Fibroblast of lung (primary cell): ENCODE measurements around the gene SNX13. TPM values are rescaled to one million over a fixed set of nuclear protein-coding genes. Genes with fewer than 3 reads are reported as not detected.

ENCODE experiments used
- DNase-seq, 2 donors: peaks; one replicate each; pipeline versions ENCODE4 v3.0.0 to v3.0.0-alpha.2; 2010; ENCODE audit warnings: low read depth in 2 of 2
- H2AFZ ChIP-seq: 2 replicates; pipeline ENCODE4 v1.5.1; 2012; ENCODE audit warnings: low read length, control low read depth, inconsistent platforms
- H3K27ac ChIP-seq: 2 replicates; pipeline ENCODE4 v1.5.1; 2011; ENCODE audit warnings: low read length, control low read depth; ENCODE audit not compliant: insufficient read depth
- H3K27me3 ChIP-seq: 2 replicates; pipeline ENCODE4 v1.5.1; 2011; ENCODE audit warnings: mild to moderate bottlenecking, low read length; ENCODE audit not compliant: control insufficient read depth, insufficient read depth
- H3K36me3 ChIP-seq: 2 replicates; pipeline ENCODE4 v1.5.1; 2011; ENCODE audit warnings: low read length; ENCODE audit not compliant: control insufficient read depth, insufficient read depth
- H3K4me1 ChIP-seq: 2 replicates; pipeline ENCODE4 v1.5.1; 2011; ENCODE audit warnings: low read length; ENCODE audit not compliant: control insufficient read depth, insufficient read depth; ENCODE audit errors: extremely low read depth
- H3K4me2 ChIP-seq: 2 replicates; pipeline ENCODE4 v1.5.1; 2011; ENCODE audit warnings: low read length, control low read depth; ENCODE audit not compliant: insufficient read depth; ENCODE audit errors: extremely low read depth
- H3K4me3 ChIP-seq, 4 experiments: fragments of 200-600 bp in 1 of 4; sonication (generic) in 1 of 4; replicated peaks in 1 of 4; 2 replicates each; pipeline ENCODE4 v1.5.1; 2011 to 2016; ENCODE audit warnings: low read length in 4 of 4, low read depth in 3 of 4, mild to moderate bottlenecking in 3 of 4, control low read depth in 2 of 4, inconsistent platforms in 1 of 4, mixed read lengths in 1 of 4; ENCODE audit not compliant: insufficient read depth in 1 of 4; ENCODE audit errors: control extremely low read depth in 1 of 4
- H3K79me2 ChIP-seq: 2 replicates; pipeline ENCODE4 v1.5.1; 2012; ENCODE audit warnings: mild to moderate bottlenecking, low read length, inconsistent platforms; ENCODE audit not compliant: control insufficient read depth, insufficient read depth
- H3K9ac ChIP-seq: 2 replicates; pipeline ENCODE4 v1.5.1; 2011; ENCODE audit warnings: mild to moderate bottlenecking, low read length, control low read depth; ENCODE audit not compliant: insufficient read depth
- H3K9me3 ChIP-seq: 2 replicates; pipeline ENCODE4 v1.5.1; 2012; ENCODE audit warnings: low read depth, low read length; ENCODE audit not compliant: control insufficient read depth, insufficient read depth
- H4K20me1 ChIP-seq: 2 replicates; pipeline ENCODE4 v1.5.1; 2011; ENCODE audit warnings: low read length; ENCODE audit not compliant: control insufficient read depth, insufficient read depth; ENCODE audit errors: extremely low read depth
- EZH2 ChIP-seq: IDR thresholded peaks from 2 replicates; pipeline ENCODE4 v1.5.1; 2012; ENCODE audit warnings: low read length, control low read depth, mild to moderate bottlenecking; ENCODE audit errors: missing control alignments
- polyA plus RNA-seq, 2 donors: library from polyadenylated mRNA; depleted of rRNA in 1 of 2; stranded (reverse) in 1 of 2; unstranded in 1 of 2; fragments of >200 nt; gene quantifications; 2 replicates each; pipeline ENCODE4 v1.2.1, GENCODE V29; 2011 to 2012; ENCODE audit warnings: missing spikeins in 1 of 2
- total RNA-seq: library from RNA; depleted of rRNA; stranded (reverse); fragments of >200 nt; gene quantifications from 2 replicates; pipeline ENCODE4 v1.2.1, GENCODE V29; 2014
- TF ChIP-seq, protein P1 (sequence below), 2 donors: IDR thresholded peaks in 1 of 2; conservative IDR thresholded peaks in 1 of 2; 1 replicate in 1 of 2; 2 replicates in 1 of 2; pipeline ENCODE4 v1.5.1; 2011 to 2012; ENCODE audit warnings: low read length in 2 of 2, control low read depth in 1 of 2, inconsistent platforms in 1 of 2, low read depth in 1 of 2, mild to moderate bottlenecking in 1 of 2

The SNX13 gene
- total and polyA plus RNA-seq, 2 donors (not counting 1 experiment from before 2014, with no cell fraction given): 36.0 to 42.9 TPM

GRCh38 chr7:17854261-17855047 is 85.8 kb downstream of the SNX13 start:
- no peak overlapping the region for H3K4me3 ChIP-seq
- no peak overlapping the region for H3K4me2 ChIP-seq
- H4K20me1 ChIP-seq: no peaks in the 10 kb centered on the region
- no peak overlapping the region for H3K27ac ChIP-seq
- H3K79me2 ChIP-seq: no peaks in the 10 kb centered on the region
- H3K9me3 ChIP-seq: no peaks in the 10 kb centered on the region
- H3K9ac ChIP-seq: no peak overlapping the region
- no peaks in the 10 kb centered on the region for H3K36me3 ChIP-seq
- H3K27me3 ChIP-seq: no peaks in the 10 kb centered on the region
- TF ChIP-seq, protein P1, sequence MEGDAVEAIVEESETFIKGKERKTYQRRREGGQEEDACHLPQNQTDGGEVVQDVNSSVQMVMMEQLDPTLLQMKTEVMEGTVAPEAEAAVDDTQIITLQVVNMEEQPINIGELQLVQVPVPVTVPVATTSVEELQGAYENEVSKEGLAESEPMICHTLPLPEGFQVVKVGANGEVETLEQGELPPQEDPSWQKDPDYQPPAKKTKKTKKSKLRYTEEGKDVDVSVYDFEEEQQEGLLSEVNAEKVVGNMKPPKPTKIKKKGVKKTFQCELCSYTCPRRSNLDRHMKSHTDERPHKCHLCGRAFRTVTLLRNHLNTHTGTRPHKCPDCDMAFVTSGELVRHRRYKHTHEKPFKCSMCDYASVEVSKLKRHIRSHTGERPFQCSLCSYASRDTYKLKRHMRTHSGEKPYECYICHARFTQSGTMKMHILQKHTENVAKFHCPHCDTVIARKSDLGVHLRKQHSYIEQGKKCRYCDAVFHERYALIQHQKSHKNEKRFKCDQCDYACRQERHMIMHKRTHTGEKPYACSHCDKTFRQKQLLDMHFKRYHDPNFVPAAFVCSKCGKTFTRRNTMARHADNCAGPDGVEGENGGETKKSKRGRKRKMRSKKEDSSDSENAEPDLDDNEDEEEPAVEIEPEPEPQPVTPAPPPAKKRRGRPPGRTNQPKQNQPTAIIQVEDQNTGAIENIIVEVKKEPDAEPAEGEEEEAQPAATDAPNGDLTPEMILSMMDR (conservative IDR thresholded peaks at IDR 0.05 in 1 of 2, IDR thresholded peaks at IDR 0.05 in 1 of 2; ENCODE audit: low read depth in 1 of 2, low read length in 2 of 2): no peak
- TF ChIP-seq EZH2: no peak
- DNase-seq: peak in 1 of 2 donors; percentile 19
- H2AFZ ChIP-seq: no peak overlapping the region
- H3K4me1 ChIP-seq: no peaks in the 10 kb centered on the region

GRCh38 chr7:17852361-17852760 is 87.9 kb downstream of the SNX13 start:
- Histone ChIP-seq H3K27me3 (no peaks in the 10 kb centered on the region), H2AFZ (no peak overlapping the region), H3K79me2 (no peaks in the 10 kb centered on the region), H3K9ac (no peak overlapping the region), H3K4me1 (no peaks in the 10 kb centered on the region), H3K4me2 (no peak overlapping the region), H3K27ac (no peak overlapping the region), H3K9me3 (no peaks in the 10 kb centered on the region), H3K4me3 (no peak overlapping the region), H3K36me3 (no peaks in the 10 kb centered on the region), H4K20me1 (no peaks in the 10 kb centered on the region)
- TF ChIP-seq, protein P1 (conservative IDR thresholded peaks at IDR 0.05 in 1 of 2, IDR thresholded peaks at IDR 0.05 in 1 of 2; ENCODE audit: low read depth in 1 of 2, low read length in 2 of 2): no peak
- TF ChIP-seq EZH2: no peak
- no peak for DNase-seq

DNA sequence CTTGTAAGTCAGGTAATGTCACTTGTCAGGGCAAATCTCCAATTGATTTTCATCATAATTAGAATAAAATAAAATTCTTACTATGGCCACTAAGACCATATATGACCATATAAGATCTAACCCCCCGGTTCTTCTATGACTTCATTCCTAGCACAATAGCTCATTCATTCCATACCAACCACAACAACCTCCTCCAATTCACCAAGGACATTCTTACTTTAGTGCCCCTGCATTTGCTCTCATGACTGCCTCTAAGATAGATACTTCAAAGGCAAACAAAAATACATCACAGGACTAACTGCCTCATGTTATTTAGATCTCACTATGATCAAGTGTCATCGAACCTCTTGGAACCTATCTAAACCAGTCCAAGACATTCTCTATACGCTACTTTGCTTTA is 90.8 kb downstream of the SNX13 start:
- Histone ChIP-seq H3K9ac (no peak overlapping the region), H3K79me2 (no peaks in the 10 kb centered on the region), H3K9me3 (no peaks in the 10 kb centered on the region), H4K20me1 (no peaks in the 10 kb centered on the region), H3K4me1 (no peaks in the 10 kb centered on the region), H3K36me3 (no peaks in the 10 kb centered on the region), H2AFZ (no peak overlapping the region), H3K4me2 (no peak overlapping the region), H3K4me3 (no peak overlapping the region), H3K27ac (no peak overlapping the region), H3K27me3 (no peaks in the 10 kb centered on the region)
- TF ChIP-seq, protein P1 (conservative IDR thresholded peaks at IDR 0.05 in 1 of 2, IDR thresholded peaks at IDR 0.05 in 1 of 2; ENCODE audit: low read depth in 1 of 2, low read length in 2 of 2): no peak
- TF ChIP-seq EZH2: no peak
- DNase-seq: peak; percentile 25 to 88
